K562 (cell line): ENCODE data around the gene NHLRC2. TPM values are rescaled to one million over a fixed set of nuclear protein-coding genes. Genes with fewer than 3 reads are reported as not detected.
"Not testable (repeated sequence)": the region's sequence is repeated elsewhere in the genome, so short reads cannot be mapped to it uniquely, and the experiment has no call there.

Experiments used
- ATAC-seq: fragments of 200-7000 bp; cut with Tn5 transposase; 3 replicates; pipeline ENCODE4 v1.9.1; 2020; ENCODE audit warnings: moderate library complexity
- BruUV-seq: library from RNA; stranded (reverse); fragments of 400-500 nt; replicated peaks from 2 replicates; lab custom pipeline; 2021; lab: Mats Ljungman, UMichigan
- CTCF ChIA-PET: fragments of 300-600 bp; formaldehyde crosslinking; extraction: SDS; loops from one replicate; lab custom pipeline; 2021; ENCODE audit warnings: low intra/inter-chr PET ratio; lab: Yijun Ruan, JAX
- POLR2A ChIA-PET: fragments of 300-600, 350-650 bp; sonication (Branson Sonifier 250); formaldehyde crosslinking; extraction: SDS; loops from one replicate; lab custom pipeline; 2021; ENCODE audit warnings: antibody characterized with exemption, inconsistent platforms; lab: Yijun Ruan, JAX
- DNase-seq, 4 experiments: peaks; one replicate each; pipeline versions ENCODE4 v3.0.0 to v3.0.0-alpha.2; 2011 to 2018; ENCODE audit warnings: low spot score in 3 of 4, mixed read lengths in 3 of 4; ENCODE audit errors: extremely low read depth in 1 of 4
- FAIRE-seq: peaks from 2 replicates; lab custom pipeline; 2011; peaks lifted over from hg19 to GRCh38; lab: Jason Lieb, UNC
- H2AFZ ChIP-seq: 2 replicates; pipeline ENCODE4 v1.6.0; 2011; ENCODE audit warnings: low read depth, low read length, control low read depth, inconsistent platforms
- H3K27ac ChIP-seq: fragments of 200-600 bp; 3 replicates; pipeline ENCODE4 v1.8.0; 2011; ENCODE audit warnings: low read depth, mild to moderate bottlenecking, control low read depth, inconsistent platforms, low read length, moderate library complexity, mixed read lengths; ENCODE audit errors: extremely low read depth
- H3K27me3 ChIP-seq, 2 experiments: fragments of 300-600 bp in 1 of 2; 2 replicates in 1 of 2; 3 replicates in 1 of 2; pipeline versions ENCODE4 v1.6.0 to v1.8.0; 2011; ENCODE audit warnings: inconsistent platforms in 2 of 2, low read length in 2 of 2, mild to moderate bottlenecking in 1 of 2, mixed read lengths in 1 of 2, moderate library complexity in 1 of 2; ENCODE audit not compliant: control insufficient read depth in 2 of 2, insufficient read depth in 2 of 2
- H3K36me3 ChIP-seq: fragments of 300-600 bp; 3 replicates; pipeline ENCODE4 v1.8.0; 2011; ENCODE audit warnings: mild to moderate bottlenecking, low read length, inconsistent platforms; ENCODE audit not compliant: control insufficient read depth, insufficient read depth
- H3K4me1 ChIP-seq, 2 experiments: fragments of 200-600 bp in 1 of 2; replicated peaks in 1 of 2; 2 replicates in 1 of 2; 3 replicates in 1 of 2; pipeline versions ENCODE4 v1.5.1 to v1.8.0; 2011; ENCODE audit warnings: inconsistent platforms in 2 of 2, low read length in 2 of 2, mild to moderate bottlenecking in 1 of 2, mixed read lengths in 1 of 2, moderate library complexity in 1 of 2; ENCODE audit not compliant: control insufficient read depth in 2 of 2, insufficient read depth in 2 of 2
- H3K4me2 ChIP-seq: 2 replicates; pipeline ENCODE4 v1.6.1; 2011; ENCODE audit warnings: low read length, control low read depth, inconsistent platforms, mixed read lengths; ENCODE audit not compliant: insufficient read depth
- H3K4me3 ChIP-seq: fragments of 200-600 bp; sonication (generic), shearing (Covaris generic); 2 replicates; pipeline ENCODE4 v1.5.1; 2016; ENCODE audit warnings: control low read depth, inconsistent platforms
- H3K79me2 ChIP-seq: fragments of 200-600 bp; 3 replicates; pipeline ENCODE4 v1.8.0; 2011; ENCODE audit warnings: low read length, inconsistent platforms; ENCODE audit not compliant: control insufficient read depth, insufficient read depth
- H3K9ac ChIP-seq, 2 experiments: 2 replicates each; pipeline versions ENCODE4 v1.6.0 to v1.6.1; 2011; ENCODE audit warnings: low read depth in 2 of 2, low read length in 2 of 2, control low read depth in 1 of 2, inconsistent platforms in 1 of 2, mild to moderate bottlenecking in 1 of 2, mixed read lengths in 1 of 2; ENCODE audit not compliant: insufficient read depth in 1 of 2
- H3K9me1 ChIP-seq: one replicate; pipeline ENCODE4 v1.6.0; 2011; ENCODE audit warnings: inconsistent platforms, mild to moderate bottlenecking, low read length, moderate library complexity; ENCODE audit not compliant: control insufficient read depth, insufficient read depth
- H3K9me3 ChIP-seq: replicated peaks from 2 replicates; pipeline ENCODE4 v1.5.1; 2011; ENCODE audit warnings: low read depth, low read length, inconsistent platforms; ENCODE audit not compliant: control insufficient read depth, insufficient read depth
- H4K20me1 ChIP-seq: replicated peaks from 2 replicates; pipeline ENCODE4 v1.6.1; 2011; ENCODE audit warnings: low read length, inconsistent platforms, mixed read lengths; ENCODE audit not compliant: control insufficient read depth, insufficient read depth
- E2F8 ChIP-seq: fragments of 450-650 bp; IDR thresholded peaks from 2 replicates; pipeline ENCODE4 v1.7.1; 2018; ENCODE audit warnings: mild to moderate bottlenecking, low read depth; ENCODE audit not compliant: partially characterized antibody
- EGR1 ChIP-seq: fragments of 450-650 bp; conservative IDR thresholded peaks from 2 replicates; pipeline ENCODE4 v1.6.1; 2017; ENCODE audit warnings: mild to moderate bottlenecking
- HEY1 ChIP-seq: fragments of 250-450 bp; sonication (Bioruptor Pico); IDR thresholded peaks from 2 replicates; pipeline ENCODE4 v1.5.0; 2020; ENCODE audit warnings: mild to moderate bottlenecking, moderate library complexity, borderline replicate concordance
- HNRNPLL ChIP-seq: fragments of 200-400 bp; formaldehyde crosslinking; IDR thresholded peaks from 2 replicates; pipeline ENCODE4 v1.6.1; 2017; ENCODE audit warnings: low read length, low read depth, mild to moderate bottlenecking; ENCODE audit not compliant: poor library complexity, severe bottlenecking
- NFIC ChIP-seq: fragments of 450-650 bp; IDR thresholded peaks from 2 replicates; pipeline ENCODE4 v1.6.1; 2017; ENCODE audit warnings: mild to moderate bottlenecking, inconsistent platforms
- SRSF9 ChIP-seq: fragments of 200-400 bp; formaldehyde crosslinking; IDR thresholded peaks from 2 replicates; pipeline ENCODE4 v1.6.1; 2017; ENCODE audit warnings: low read depth, low read length, borderline replicate concordance
- STAT5A ChIP-seq: IDR thresholded peaks from 2 replicates; pipeline ENCODE4 v1.6.1; 2012; ENCODE audit warnings: low read length, inconsistent platforms, borderline replicate concordance
- ZBTB7A ChIP-seq: IDR thresholded peaks from 2 replicates; pipeline ENCODE4 v1.6.1; 2011; ENCODE audit warnings: low read depth, mild to moderate bottlenecking, low read length, moderate library complexity, borderline replicate concordance; ENCODE audit not compliant: control insufficient read depth
- WGBS: fragments of 100-300 bp; shearing (Covaris generic); methylation state at CpG from one replicate; pipeline ENCODE4 v1.1.6; 2016; ENCODE audit warnings: low coverage, mixed read lengths; ENCODE audit not compliant: insufficient coverage; ENCODE audit errors: missing lambda C conversion rate; 5-methylcytosine and 5-hydroxymethylcytosine counted together
- in situ Hi-C: fragments of 300-500 bp; cut with MboI; formaldehyde crosslinking; loops from 4 replicates; pipeline ENCODE4 v1.15.0; 2018; ENCODE audit warnings: inconsistent platforms, mixed read lengths
- intact Hi-C: fragments of 100-400 bp; cut with micrococcal nuclease; formaldehyde crosslinking; loops from 2 replicates; pipeline ENCODE4 v1.14.2; 2022
- polyA plus RNA-seq, 8 experiments: library from polyadenylated mRNA; depleted of rRNA in 4 of 8; stranded (reverse) in 5 of 8; unstranded in 3 of 8; fragments of >200 nt; fragmentation: Nextera tagmentation in 2 of 8; fragmentation: Illumina TruSeq in 1 of 8; extraction: Ambion mirVana in 2 of 8; extraction: Trizol in 1 of 8; gene quantifications; 2 replicates each; pipeline versions ENCODE4 v1.2.1 to v1.2.3, GENCODE V29; 2011 to 2014; ENCODE audit warnings: inconsistent platforms in 1 of 8, missing spikeins in 1 of 8
- total RNA-seq, 7 experiments: library from RNA; depleted of rRNA in 6 of 7; stranded (reverse); fragments of >200 nt in 6 of 7; fragmentation: Illumina TruSeq in 2 of 7; extraction: Trizol in 2 of 7; gene quantifications; 2 replicates each; pipeline versions ENCODE4 v1.2.1 to v1.2.3, GENCODE V29; 2011 to 2021; ENCODE audit warnings: low replicate concordance in 1 of 7
- TF ChIP-seq, protein P1 (sequence below), 3 experiments: IDR thresholded peaks in 2 of 3; conservative IDR thresholded peaks in 1 of 3; 2 replicates each; pipeline ENCODE4 v1.5.1; 2011 to 2012; ENCODE audit warnings: low read length in 3 of 3, mild to moderate bottlenecking in 3 of 3, control low read depth in 2 of 3, improper control_type of control experiment in 1 of 3, inconsistent platforms in 1 of 3, low read depth in 1 of 3, mixed read lengths in 1 of 3, moderate library complexity in 1 of 3; ENCODE audit not compliant: insufficient read depth in 2 of 3

Gene NHLRC2
- total and polyA plus RNA-seq, 9 of the 15 experiments (the other 6 are each of a cell fraction or from before 2014, with no cell fraction given): 1.5 to 22.4 (median 10.3) TPM

DNA sequence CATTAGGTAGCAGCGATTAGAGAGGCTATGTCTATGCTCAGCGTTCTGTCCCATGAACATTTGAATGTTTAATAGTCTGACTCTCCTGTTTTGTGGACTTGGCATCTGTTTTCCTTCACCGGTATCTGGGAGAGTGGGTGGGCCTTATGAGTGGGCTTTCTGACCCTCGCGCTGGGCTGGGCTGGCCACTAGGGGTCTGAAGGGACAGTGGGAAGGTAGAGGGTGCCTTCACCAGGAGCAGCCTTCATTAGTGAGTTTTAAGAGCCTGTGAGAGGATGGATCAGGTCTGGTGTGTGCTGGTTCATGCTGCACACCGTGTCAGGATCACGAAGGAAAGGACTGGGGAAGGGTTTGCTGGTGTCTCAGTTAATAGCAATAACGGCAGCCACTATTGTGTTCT is 34.0 kb upstream of the NHLRC2 start:
- H3K27me3 ChIP-seq: no peaks in the 10 kb centered on the region
- BruUV-seq: no TSS peak
- peak; percentile 14 to 19 (median 15) for DNase-seq
- H3K4me1 ChIP-seq: peaks cover 13 to 21% of the 10 kb centered on the region in 2 experiments; a peak in 3 of 5 replicates
- 43% methylated on average over 4 of the region's 8 CpGs for WGBS
- TF ChIP-seq SRSF9: no peak
- TF ChIP-seq E2F8: no peak
- TF ChIP-seq NFIC: peak; percentile 16; the same call in 1 of the 2 replicates
- TF ChIP-seq, protein P1, sequence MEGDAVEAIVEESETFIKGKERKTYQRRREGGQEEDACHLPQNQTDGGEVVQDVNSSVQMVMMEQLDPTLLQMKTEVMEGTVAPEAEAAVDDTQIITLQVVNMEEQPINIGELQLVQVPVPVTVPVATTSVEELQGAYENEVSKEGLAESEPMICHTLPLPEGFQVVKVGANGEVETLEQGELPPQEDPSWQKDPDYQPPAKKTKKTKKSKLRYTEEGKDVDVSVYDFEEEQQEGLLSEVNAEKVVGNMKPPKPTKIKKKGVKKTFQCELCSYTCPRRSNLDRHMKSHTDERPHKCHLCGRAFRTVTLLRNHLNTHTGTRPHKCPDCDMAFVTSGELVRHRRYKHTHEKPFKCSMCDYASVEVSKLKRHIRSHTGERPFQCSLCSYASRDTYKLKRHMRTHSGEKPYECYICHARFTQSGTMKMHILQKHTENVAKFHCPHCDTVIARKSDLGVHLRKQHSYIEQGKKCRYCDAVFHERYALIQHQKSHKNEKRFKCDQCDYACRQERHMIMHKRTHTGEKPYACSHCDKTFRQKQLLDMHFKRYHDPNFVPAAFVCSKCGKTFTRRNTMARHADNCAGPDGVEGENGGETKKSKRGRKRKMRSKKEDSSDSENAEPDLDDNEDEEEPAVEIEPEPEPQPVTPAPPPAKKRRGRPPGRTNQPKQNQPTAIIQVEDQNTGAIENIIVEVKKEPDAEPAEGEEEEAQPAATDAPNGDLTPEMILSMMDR (IDR thresholded peaks at IDR 0.05 in 2 of 3, conservative IDR thresholded peaks at IDR 0.05 in 1 of 3; ENCODE audit: insufficient read depth in 2 of 3, low read depth in 1 of 3, low read length in 3 of 3): peak; percentile 2 to 47 (median 29); a peak in 3 of 6 replicates
- TF ChIP-seq HNRNPLL: no peak
- TF ChIP-seq HEY1: no peak
- 0 out of 2 replicates have a peak, but pooled peaks have one; percentile 13 for TF ChIP-seq EGR1
- peak; percentile 54; the same call in 1 of the 2 replicates for TF ChIP-seq ZBTB7A
- TF ChIP-seq STAT5A: no peak
- POLR2A ChIA-PET: no interaction called here
- no peaks in the 10 kb centered on the region for H3K9me1 ChIP-seq
- H4K20me1 ChIP-seq: no peaks in the 10 kb centered on the region
- intact Hi-C loops: no loop called here
- H3K79me2 ChIP-seq: no peaks in the 10 kb centered on the region
- in situ Hi-C loops: no loop called here
- ATAC-seq: peak; percentile 77
- H3K27ac ChIP-seq: 0 out of 3 replicates have a peak overlapping the region, but pooled peaks have one; percentile 2
- FAIRE-seq: no peak
- CTCF ChIA-PET: no interaction called here
- H2AFZ ChIP-seq: peak overlapping the region; percentile 74
- no peaks in the 10 kb centered on the region for H3K36me3 ChIP-seq
- H3K9ac ChIP-seq: peak overlapping the region in 1 of 2 experiments; percentile 45; a peak in 1 of 4 replicates
- H3K4me3 ChIP-seq: no peak overlapping the region
- H3K9me3 ChIP-seq: no peaks in the 10 kb centered on the region
- H3K4me2 ChIP-seq: peak overlapping the region; percentile 45

GRCh38 chr10:113821306-113821705 is 33.2 kb upstream of the NHLRC2 start:
- H3K4me2 ChIP-seq, H3K79me2 ChIP-seq, BruUV-seq, H4K20me1 ChIP-seq, in situ Hi-C loops, ATAC-seq, H3K36me3 ChIP-seq, FAIRE-seq, H3K9me1 ChIP-seq, H2AFZ ChIP-seq, H3K4me3 ChIP-seq, H3K27me3 ChIP-seq, POLR2A ChIA-PET, H3K9me3 ChIP-seq, DNase-seq, intact Hi-C loops, H3K27ac ChIP-seq, H3K9ac ChIP-seq, CTCF ChIA-PET: not testable (repeated sequence)
- H3K4me1 ChIP-seq: peaks cover 13 to 21% of the 10 kb centered on the region in 2 experiments; a peak in 3 of 5 replicates
- WGBS: 49% methylated on average over 3 of the region's 3 CpGs
